Ishikawa (cell line): Measurements from ENCODE around the gene C2CD4B.

Experiments
- CEBPB ChIP-seq: IDR thresholded peaks from 2 replicates; pipeline ENCODE4 v1.6.1; 2012
- CREB1 ChIP-seq: IDR thresholded peaks from 2 replicates; pipeline ENCODE4 v1.6.1; 2012; ENCODE audit warnings: low read depth
- EGR1 ChIP-seq: IDR thresholded peaks from 2 replicates; pipeline ENCODE4 v1.6.1; 2012
- EP300 ChIP-seq: IDR thresholded peaks from 2 replicates; pipeline ENCODE4 v1.6.1; 2012; ENCODE audit warnings: borderline replicate concordance
- FOXM1 ChIP-seq: IDR thresholded peaks from 2 replicates; pipeline ENCODE4 v1.6.1; 2012; ENCODE audit warnings: low read depth, borderline replicate concordance
- NFIC ChIP-seq: IDR thresholded peaks from 2 replicates; pipeline ENCODE4 v1.6.1; 2012
- RAD21 ChIP-seq: IDR thresholded peaks from 2 replicates; pipeline ENCODE4 v1.6.1; 2012; ENCODE audit warnings: low read depth
- TAF1 ChIP-seq: IDR thresholded peaks from 2 replicates; pipeline ENCODE4 v1.6.1; 2012; ENCODE audit warnings: low read depth, mild to moderate bottlenecking
- TCF12 ChIP-seq: IDR thresholded peaks from 2 replicates; pipeline ENCODE4 v1.6.1; 2012; ENCODE audit warnings: low read depth
- TEAD4 ChIP-seq: IDR thresholded peaks from 2 replicates; pipeline ENCODE4 v1.6.1; 2012
- YY1 ChIP-seq: IDR thresholded peaks from 2 replicates; pipeline ENCODE4 v1.6.1; 2012; ENCODE audit warnings: low read depth
- ZBTB7A ChIP-seq: IDR thresholded peaks from 2 replicates; pipeline ENCODE4 v1.6.1; 2012; ENCODE audit warnings: low read depth
- TF ChIP-seq, protein P1 (sequence below): IDR thresholded peaks from 2 replicates; pipeline ENCODE4 v1.6.1; 2012; ENCODE audit warnings: low read depth, mild to moderate bottlenecking
- TF ChIP-seq, protein P2 (sequence below): IDR thresholded peaks from 2 replicates; pipeline ENCODE4 v1.6.1; 2012
- TF ChIP-seq, protein P3 (sequence below): IDR thresholded peaks from 2 replicates; pipeline ENCODE4 v1.6.1; 2012

C2CD4B gene

GRCh38 chr15:62118520-62119226 lies 46.4 kb downstream of the C2CD4B start:
- TF ChIP-seq, protein P1, sequence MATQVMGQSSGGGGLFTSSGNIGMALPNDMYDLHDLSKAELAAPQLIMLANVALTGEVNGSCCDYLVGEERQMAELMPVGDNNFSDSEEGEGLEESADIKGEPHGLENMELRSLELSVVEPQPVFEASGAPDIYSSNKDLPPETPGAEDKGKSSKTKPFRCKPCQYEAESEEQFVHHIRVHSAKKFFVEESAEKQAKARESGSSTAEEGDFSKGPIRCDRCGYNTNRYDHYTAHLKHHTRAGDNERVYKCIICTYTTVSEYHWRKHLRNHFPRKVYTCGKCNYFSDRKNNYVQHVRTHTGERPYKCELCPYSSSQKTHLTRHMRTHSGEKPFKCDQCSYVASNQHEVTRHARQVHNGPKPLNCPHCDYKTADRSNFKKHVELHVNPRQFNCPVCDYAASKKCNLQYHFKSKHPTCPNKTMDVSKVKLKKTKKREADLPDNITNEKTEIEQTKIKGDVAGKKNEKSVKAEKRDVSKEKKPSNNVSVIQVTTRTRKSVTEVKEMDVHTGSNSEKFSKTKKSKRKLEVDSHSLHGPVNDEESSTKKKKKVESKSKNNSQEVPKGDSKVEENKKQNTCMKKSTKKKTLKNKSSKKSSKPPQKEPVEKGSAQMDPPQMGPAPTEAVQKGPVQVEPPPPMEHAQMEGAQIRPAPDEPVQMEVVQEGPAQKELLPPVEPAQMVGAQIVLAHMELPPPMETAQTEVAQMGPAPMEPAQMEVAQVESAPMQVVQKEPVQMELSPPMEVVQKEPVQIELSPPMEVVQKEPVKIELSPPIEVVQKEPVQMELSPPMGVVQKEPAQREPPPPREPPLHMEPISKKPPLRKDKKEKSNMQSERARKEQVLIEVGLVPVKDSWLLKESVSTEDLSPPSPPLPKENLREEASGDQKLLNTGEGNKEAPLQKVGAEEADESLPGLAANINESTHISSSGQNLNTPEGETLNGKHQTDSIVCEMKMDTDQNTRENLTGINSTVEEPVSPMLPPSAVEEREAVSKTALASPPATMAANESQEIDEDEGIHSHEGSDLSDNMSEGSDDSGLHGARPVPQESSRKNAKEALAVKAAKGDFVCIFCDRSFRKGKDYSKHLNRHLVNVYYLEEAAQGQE, result no peak
- TF ChIP-seq, protein P2, sequence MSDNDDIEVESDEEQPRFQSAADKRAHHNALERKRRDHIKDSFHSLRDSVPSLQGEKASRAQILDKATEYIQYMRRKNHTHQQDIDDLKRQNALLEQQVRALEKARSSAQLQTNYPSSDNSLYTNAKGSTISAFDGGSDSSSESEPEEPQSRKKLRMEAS, result no peak
- TF ChIP-seq RAD21, result no peak
- no peak for TF ChIP-seq ZBTB7A
- TF ChIP-seq NFIC, result no peak
- TF ChIP-seq FOXM1, result no peak
- no peak for TF ChIP-seq CREB1
- TF ChIP-seq, protein P3, sequence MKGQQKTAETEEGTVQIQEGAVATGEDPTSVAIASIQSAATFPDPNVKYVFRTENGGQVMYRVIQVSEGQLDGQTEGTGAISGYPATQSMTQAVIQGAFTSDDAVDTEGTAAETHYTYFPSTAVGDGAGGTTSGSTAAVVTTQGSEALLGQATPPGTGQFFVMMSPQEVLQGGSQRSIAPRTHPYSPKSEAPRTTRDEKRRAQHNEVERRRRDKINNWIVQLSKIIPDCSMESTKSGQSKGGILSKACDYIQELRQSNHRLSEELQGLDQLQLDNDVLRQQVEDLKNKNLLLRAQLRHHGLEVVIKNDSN, result no peak
- TF ChIP-seq TAF1, result no peak
- no peak for TF ChIP-seq TEAD4
- no peak for TF ChIP-seq TCF12
- TF ChIP-seq EP300, result no peak
- TF ChIP-seq CEBPB, result no peak
- TF ChIP-seq EGR1, result no peak
- no peak for TF ChIP-seq YY1

- TF ChIP-seq EGR1 (no peak), CREB1 (no peak), CEBPB (no peak), FOXM1 (no peak), EP300 (no peak), TEAD4 (no peak), TAF1 (no peak), ZBTB7A (no peak), TCF12 (no peak), NFIC (no peak), YY1 (no peak), RAD21 (no peak)
- TF ChIP-seq, protein P1, result no peak
- TF ChIP-seq, protein P3, result no peak
- TF ChIP-seq, protein P2, result no peak
Observed at GRCh38 chr15:62115847-62116246, 49.2 kb downstream of the C2CD4B start.
